CD4-positive, alpha-beta T cell (primary cell): Measurements from ENCODE around the gene RPN2. TPM values are rescaled to one million over a fixed set of nuclear protein-coding genes. Genes with fewer than 3 reads are reported as not detected.

Experiments
- ATAC-seq: fragments of 200-7000 bp; cut with Tn5 transposase; one replicate; pipeline ENCODE4 v1.10.0; 2022; ENCODE audit warnings: mild to moderate bottlenecking; ENCODE audit not compliant: poor library complexity
- CTCF ChIA-PET: fragments of 350-600 bp; sonication (Branson Sonifier 250); formaldehyde crosslinking; loops from one replicate; lab custom pipeline; 2021; ENCODE audit warnings: antibody characterized with exemption, inconsistent platforms; lab: Charles Lee
- POLR2A ChIA-PET: fragments of 350-600 bp; sonication (Branson Sonifier 250); formaldehyde crosslinking; loops from one replicate; lab custom pipeline; 2021; ENCODE audit warnings: antibody characterized with exemption, inconsistent platforms; lab: Charles Lee
- DNase-seq, 14 experiments: peaks; one replicate each; pipeline ENCODE4 v3.0.0-alpha.2; 2013 to 2020; ENCODE audit warnings: mixed read lengths in 2 of 14
- H3K27ac ChIP-seq, 2 donors: one replicate each; pipeline versions ENCODE4 v1.5.1 to v1.7.0; 2013; ENCODE audit warnings: low read length in 2 of 2, low read depth in 1 of 2, mild to moderate bottlenecking in 1 of 2
- H3K27me3 ChIP-seq, 2 experiments: 1 replicate in 1 of 2; 2 replicates in 1 of 2; pipeline versions ENCODE4 v1.6.1 to v1.7.0; 2013; ENCODE audit warnings: low read length in 2 of 2, control low read depth in 1 of 2, mild to moderate bottlenecking in 1 of 2, moderate library complexity in 1 of 2; ENCODE audit not compliant: insufficient read depth in 2 of 2, control insufficient read depth in 1 of 2
- H3K36me3 ChIP-seq: one replicate; pipeline ENCODE4 v1.6.1; 2013; ENCODE audit warnings: low read length, control low read depth; ENCODE audit not compliant: insufficient read depth
- H3K4me1 ChIP-seq: one replicate; pipeline ENCODE4 v1.6.1; 2013; ENCODE audit warnings: low read length, control low read depth; ENCODE audit not compliant: insufficient read depth
- H3K4me3 ChIP-seq: one replicate; pipeline ENCODE4 v1.5.1; 2013; ENCODE audit warnings: mild to moderate bottlenecking, low read length, moderate library complexity
- H3K9me3 ChIP-seq, 2 experiments: 1 replicate in 1 of 2; 2 replicates in 1 of 2; pipeline versions ENCODE4 v1.6.1 to v1.7.0; 2013; ENCODE audit warnings: low read length in 2 of 2, mild to moderate bottlenecking in 2 of 2, control low read depth in 1 of 2, moderate library complexity in 1 of 2; ENCODE audit not compliant: control insufficient read depth in 1 of 2, insufficient read depth in 1 of 2
- H3K27ac Mint-ChIP-seq: one replicate; pipeline ENCODE4 v1.8.0; 2020; ENCODE audit warnings: mixed read lengths
- H3K27me3 Mint-ChIP-seq: one replicate; pipeline ENCODE4 v1.8.0; 2021; ENCODE audit warnings: mixed read lengths
- H3K36me3 Mint-ChIP-seq: one replicate; pipeline ENCODE4 v1.8.0; 2021; ENCODE audit warnings: low read depth, mixed read lengths
- H3K4me1 Mint-ChIP-seq: one replicate; pipeline ENCODE4 v1.8.0; 2021; ENCODE audit warnings: low read depth, mixed read lengths
- H3K4me3 Mint-ChIP-seq: one replicate; pipeline ENCODE4 v1.8.0; 2020; ENCODE audit warnings: mild to moderate bottlenecking, mixed read lengths
- H3K9me3 Mint-ChIP-seq: one replicate; pipeline ENCODE4 v1.8.0; 2020; ENCODE audit warnings: mixed read lengths
- intact Hi-C, 2 experiments: fragments of 100-400 bp; cut with DNase I in 1 of 2; cut with micrococcal nuclease in 1 of 2; formaldehyde crosslinking; loops; one replicate each; pipeline versions ENCODE4 v1.15.1 to v1.9.0; 2023 to 2025; cut with DNase I, micrococcal nuclease
- total RNA-seq, 174 experiments: library from RNA in 2 of 174; stranded (reverse) in 2 of 174; gene quantifications; one replicate each; pipeline ENCODE4 v1.2.3 and lab custom pipeline; 2021 to 2026
- TF ChIP-seq, protein P1 (sequence below): fragments of 200-600 bp; IDR thresholded peaks from one replicate; pipeline ENCODE4 v1.8.0; 2022; ENCODE audit warnings: antibody characterized with exemption, mild to moderate bottlenecking

RPN2 gene
- total RNA-seq, 2 experiments from 2014 or later: 62.8 to 65.8 TPM

- POLR2A ChIA-PET: no interaction called here
These were observed 57.3 kb downstream of the RPN2 start for GRCh38 chr20:37236462-37236861.

DNA sequence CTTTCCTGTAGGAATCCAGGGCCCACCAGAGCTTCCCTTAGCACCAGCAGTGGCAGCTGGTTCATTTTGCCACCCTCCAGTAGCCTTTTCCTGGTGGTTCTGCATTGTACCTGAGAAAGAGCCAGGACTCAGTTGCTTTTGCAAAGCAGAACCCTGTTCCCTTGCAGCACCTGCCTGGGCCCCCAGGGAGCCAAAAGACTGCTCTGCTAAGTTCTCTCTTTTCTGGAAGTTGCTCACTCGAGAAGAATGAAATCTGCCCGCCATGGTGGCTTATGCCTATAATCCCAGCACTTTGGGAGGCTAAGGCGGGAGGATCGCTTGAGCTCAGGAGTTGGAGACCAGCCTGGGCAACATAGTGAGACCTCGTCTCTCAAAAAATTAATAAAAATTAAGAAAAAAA, 58.5 kb downstream of the RPN2 start:
- no peaks in the 10 kb centered on the region for H3K9me3 Mint-ChIP-seq
- ChIA-PET POLR2A (no interaction called here), CTCF (no interaction called here)
- H3K27ac ChIP-seq: no peak overlapping the region
- no peak for DNase-seq
- intact Hi-C loops: no loop called here
- TF ChIP-seq, protein P1, sequence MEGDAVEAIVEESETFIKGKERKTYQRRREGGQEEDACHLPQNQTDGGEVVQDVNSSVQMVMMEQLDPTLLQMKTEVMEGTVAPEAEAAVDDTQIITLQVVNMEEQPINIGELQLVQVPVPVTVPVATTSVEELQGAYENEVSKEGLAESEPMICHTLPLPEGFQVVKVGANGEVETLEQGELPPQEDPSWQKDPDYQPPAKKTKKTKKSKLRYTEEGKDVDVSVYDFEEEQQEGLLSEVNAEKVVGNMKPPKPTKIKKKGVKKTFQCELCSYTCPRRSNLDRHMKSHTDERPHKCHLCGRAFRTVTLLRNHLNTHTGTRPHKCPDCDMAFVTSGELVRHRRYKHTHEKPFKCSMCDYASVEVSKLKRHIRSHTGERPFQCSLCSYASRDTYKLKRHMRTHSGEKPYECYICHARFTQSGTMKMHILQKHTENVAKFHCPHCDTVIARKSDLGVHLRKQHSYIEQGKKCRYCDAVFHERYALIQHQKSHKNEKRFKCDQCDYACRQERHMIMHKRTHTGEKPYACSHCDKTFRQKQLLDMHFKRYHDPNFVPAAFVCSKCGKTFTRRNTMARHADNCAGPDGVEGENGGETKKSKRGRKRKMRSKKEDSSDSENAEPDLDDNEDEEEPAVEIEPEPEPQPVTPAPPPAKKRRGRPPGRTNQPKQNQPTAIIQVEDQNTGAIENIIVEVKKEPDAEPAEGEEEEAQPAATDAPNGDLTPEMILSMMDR: no peak
- H3K36me3 Mint-ChIP-seq: peaks cover 94% of the 10 kb centered on the region
- H3K36me3 ChIP-seq: peaks cover 99% of the 10 kb centered on the region
- H3K4me3 Mint-ChIP-seq: no peak overlapping the region
- H3K4me1 ChIP-seq: no peaks in the 10 kb centered on the region
- no peaks in the 10 kb centered on the region for H3K4me1 Mint-ChIP-seq
- H3K9me3 ChIP-seq: no peaks in the 10 kb centered on the region
- H3K4me3 ChIP-seq: no peak overlapping the region
- no peaks in the 10 kb centered on the region for H3K27me3 Mint-ChIP-seq
- no peaks in the 10 kb centered on the region for H3K27me3 ChIP-seq
- no peak overlapping the region for H3K27ac Mint-ChIP-seq
- no peak for ATAC-seq

More at GRCh38 chr20:37236462-37236861, 57.3 kb downstream of the RPN2 start:
- Histone ChIP-seq H3K27ac (no peak overlapping the region), H3K4me3 (no peak overlapping the region), H3K36me3 (peaks cover 99% of the 10 kb centered on the region), H3K9me3 (no peaks in the 10 kb centered on the region), H3K27me3 (no peaks in the 10 kb centered on the region), H3K4me1 (no peaks in the 10 kb centered on the region)
- DNase-seq (no peak), ATAC-seq (no peak)
- CTCF ChIA-PET: no interaction called here
- peaks cover 95% of the 10 kb centered on the region for H3K36me3 Mint-ChIP-seq
- no peak overlapping the region for H3K27ac Mint-ChIP-seq
- no peaks in the 10 kb centered on the region for H3K4me1 Mint-ChIP-seq
- no peaks in the 10 kb centered on the region for H3K9me3 Mint-ChIP-seq
- intact Hi-C loops: no loop called here
- H3K27me3 Mint-ChIP-seq: no peaks in the 10 kb centered on the region
- no peak overlapping the region for H3K4me3 Mint-ChIP-seq
- TF ChIP-seq, protein P1: no peak

- no peaks in the 10 kb centered on the region for H3K27me3 ChIP-seq
- Mint-ChIP-seq H3K27ac (no peak overlapping the region), H3K36me3 (peaks cover 94% of the 10 kb centered on the region), H3K27me3 (no peaks in the 10 kb centered on the region), H3K4me1 (no peaks in the 10 kb centered on the region), H3K9me3 (no peaks in the 10 kb centered on the region), H3K4me3 (no peak overlapping the region)
- H3K4me1 ChIP-seq: no peaks in the 10 kb centered on the region
- no peak overlapping the region for H3K27ac ChIP-seq
- no peaks in the 10 kb centered on the region for H3K9me3 ChIP-seq
- ChIA-PET POLR2A (no interaction called here), CTCF (no interaction called here)
- H3K4me3 ChIP-seq: no peak overlapping the region
- intact Hi-C loops: no loop called here
- TF ChIP-seq, protein P1: no peak
- DNase-seq (no peak), ATAC-seq (no peak)
- H3K36me3 ChIP-seq: peaks cover 99% of the 10 kb centered on the region
These were observed 59.3 kb downstream of the RPN2 start for GRCh38 chr20:37238426-37238825.
